Stimulated activated CD8-positive, alpha-beta memory T cell treated with anti-CD3 and anti-CD28 coated beads, Interleukin-4, amount 100 ng/mL, for 48 hours (primary cell): Measurements from ENCODE around the gene ADGRD1.

Experiments
- DNase-seq: peaks from one replicate; pipeline ENCODE4 v3.0.0-alpha.2; 2020

The ADGRD1 gene

DNA sequence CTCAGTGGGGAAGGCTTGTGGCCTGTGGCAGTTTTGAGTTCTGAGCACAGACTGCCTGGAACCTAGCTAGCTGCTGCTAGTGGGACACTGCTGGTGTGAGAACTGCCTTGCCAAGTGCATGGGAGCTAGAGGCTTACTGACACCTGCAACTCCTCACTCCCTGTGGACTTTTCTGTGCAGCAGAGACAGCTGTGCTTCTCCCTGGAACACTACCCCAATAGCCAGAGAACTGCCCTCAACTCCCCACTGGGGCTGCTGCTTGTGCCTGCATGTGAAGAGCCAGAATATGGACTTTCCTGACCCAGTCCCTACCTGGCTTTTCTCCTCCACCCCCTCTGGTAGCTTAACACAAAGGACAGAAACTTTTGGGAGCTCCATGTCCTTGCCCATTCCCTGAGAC, 222.6 kb downstream of the ADGRD1 start:
- DNase-seq: no peak

DNA sequence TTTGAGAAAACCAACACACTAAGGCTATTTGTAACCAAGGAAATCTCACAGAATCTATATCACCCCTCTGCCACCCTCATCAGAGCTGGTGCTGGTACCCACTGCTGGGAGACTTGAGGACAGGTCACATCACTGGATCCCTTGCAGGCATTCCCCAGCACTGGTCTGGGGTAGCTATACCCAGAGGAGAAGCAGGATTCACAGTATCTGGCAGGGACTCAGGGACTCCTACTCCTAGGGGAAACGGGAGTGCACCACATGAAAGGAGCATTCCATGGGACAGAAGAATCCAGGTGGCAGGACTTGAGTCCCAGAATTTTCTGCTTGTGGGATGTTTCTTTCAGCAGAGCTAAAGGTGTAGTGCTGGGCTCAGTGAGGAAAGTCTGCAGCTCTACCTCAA, 223.2 kb downstream of the ADGRD1 start:
- DNase-seq: no peak

DNA sequence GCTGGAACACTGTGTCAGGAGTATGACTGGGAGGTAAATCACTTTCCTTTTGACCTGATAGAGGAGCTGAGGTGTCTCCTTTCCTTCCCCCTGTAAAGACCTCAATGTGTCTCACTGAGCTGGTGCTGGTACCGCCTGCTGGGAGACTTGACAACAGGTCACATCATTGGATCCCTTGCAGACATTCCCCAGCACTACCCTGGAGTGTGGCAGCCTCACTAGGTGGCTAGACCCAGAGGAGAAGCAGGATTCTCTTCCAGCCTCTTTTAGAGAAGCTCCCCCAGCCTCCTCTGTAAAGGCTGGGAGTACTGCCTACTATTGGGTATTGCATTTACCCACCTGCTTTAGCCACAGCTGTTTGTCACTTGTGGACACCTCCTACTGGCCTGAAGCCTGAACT, 223.9 kb downstream of the ADGRD1 start:
- no peak for DNase-seq

DNA sequence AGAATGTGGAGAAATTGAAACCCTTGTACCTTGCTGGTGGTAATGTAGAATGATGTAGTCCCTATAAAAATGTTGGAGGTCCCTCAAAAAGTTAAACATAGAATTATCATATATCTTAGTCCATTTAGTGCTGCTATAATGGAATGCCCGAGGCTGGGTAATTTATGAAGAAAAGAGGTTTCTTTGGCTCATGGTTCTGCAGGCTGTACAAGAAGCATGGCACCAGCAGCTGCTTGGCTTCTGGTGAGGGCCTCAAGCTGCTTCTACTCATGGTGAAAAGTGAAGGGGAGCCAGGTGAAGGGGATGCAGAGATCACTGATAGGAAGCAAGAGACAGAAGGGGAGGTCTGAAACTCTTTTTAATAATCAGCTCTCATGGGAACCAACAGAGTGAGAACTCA, 233.9 kb downstream of the ADGRD1 start:
- no peak for DNase-seq

DNA sequence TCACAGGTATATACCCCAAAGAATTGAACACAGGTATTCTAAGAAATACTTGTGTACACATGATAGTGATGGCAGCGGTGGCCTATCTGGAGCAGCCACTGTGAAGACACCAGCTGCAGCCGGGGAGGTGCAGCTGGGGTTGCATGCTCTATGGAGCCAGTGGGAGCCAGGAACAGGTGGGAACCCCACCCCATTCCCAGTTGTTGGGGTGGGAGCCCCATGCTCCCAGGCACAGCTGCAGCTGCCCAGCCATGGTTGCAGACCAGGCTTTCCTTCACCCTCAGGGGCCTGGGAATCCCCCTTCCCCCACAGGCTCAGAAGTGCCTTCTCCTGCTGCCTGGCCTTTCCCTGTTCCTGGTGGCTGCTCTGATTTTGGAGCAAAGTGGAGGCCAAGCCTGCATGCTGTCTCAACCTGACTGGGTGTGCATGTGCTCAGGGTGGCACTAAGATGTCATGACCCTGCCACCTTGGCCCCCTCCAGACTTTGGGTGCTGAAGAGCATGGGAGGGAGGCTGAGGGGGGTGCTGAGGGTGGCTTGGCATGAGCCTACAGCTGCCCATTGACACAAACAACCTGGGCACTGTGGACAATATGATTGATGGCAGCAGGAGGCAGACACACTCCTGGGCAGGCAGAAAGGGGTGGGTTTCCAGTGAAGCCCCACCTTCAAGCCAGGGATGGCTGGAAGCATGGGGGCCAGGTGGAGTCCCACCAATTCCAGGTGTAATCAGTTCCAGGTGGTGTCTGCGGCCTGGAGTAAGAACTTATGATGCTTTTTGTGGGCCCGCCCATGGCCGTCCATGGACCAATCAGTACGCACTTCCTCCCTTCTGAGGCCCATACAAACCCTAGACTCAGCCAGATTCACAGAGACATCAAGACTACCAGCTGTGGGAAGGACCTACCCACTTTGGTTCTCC, 234.7 kb downstream of the ADGRD1 start:
- DNase-seq: no peak

DNA sequence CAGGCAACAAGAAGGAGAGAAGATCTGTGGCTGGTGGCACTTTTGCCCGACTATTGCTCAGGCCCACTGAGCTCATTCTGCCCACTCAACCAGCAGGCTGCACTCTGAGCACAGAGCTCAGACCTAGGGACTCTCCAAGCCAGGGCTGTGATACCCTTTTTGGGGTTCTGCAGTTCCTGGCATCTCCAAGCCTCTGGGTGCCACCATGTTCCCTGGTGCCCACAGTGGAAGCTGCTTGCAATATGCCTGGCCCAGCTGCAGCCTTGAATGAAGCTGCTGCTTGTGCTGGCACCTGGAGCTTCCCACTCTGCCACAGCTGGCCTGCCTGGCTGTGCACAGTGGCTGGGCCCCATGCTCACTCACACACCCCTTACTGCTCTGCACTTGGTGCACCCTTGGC, 236.1 kb downstream of the ADGRD1 start:
- no peak for DNase-seq

DNA sequence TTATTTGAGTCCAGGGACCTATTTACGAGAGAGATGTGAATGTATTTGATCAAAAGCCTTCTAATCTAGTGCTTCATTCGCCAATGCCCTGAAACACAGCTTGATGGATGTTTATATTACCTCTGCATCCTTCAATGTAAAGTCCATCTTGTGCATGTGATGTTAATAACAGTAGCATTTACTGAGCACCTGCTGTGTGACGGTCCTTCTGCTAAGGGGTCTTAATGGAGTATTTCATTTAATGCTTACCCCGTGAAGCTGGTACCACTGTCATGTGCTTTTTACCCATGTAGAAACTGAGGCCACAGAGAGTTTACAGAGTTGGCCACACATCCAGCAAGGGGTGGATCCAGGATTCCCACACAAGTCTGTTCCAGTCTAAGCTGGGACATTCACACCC, 237.3 kb downstream of the ADGRD1 start:
- DNase-seq: no peak
